Ovary (tissue), 9 donors: Measurements from ENCODE around the gene FBXL13. TPM values are rescaled to one million over a fixed set of nuclear protein-coding genes. Genes with fewer than 3 reads are reported as not detected.
"Not testable (repeated sequence)": the region's sequence is repeated elsewhere in the genome, so short reads cannot be mapped to it uniquely, and the experiment has no call there.

ENCODE experiments used
- DNase-seq, 5 donors: peaks; one replicate each; pipeline ENCODE4 v3.0.0-alpha.2; 2019 to 2020
- H3K27ac ChIP-seq, 2 donors: fragments of 200-600 bp; one replicate each; pipeline versions ENCODE4 v1.5.1 to v1.8.0; 2019 to 2022
- H3K27me3 ChIP-seq: fragments of 200-600 bp; one replicate; pipeline ENCODE4 v1.8.0; 2022
- H3K36me3 ChIP-seq: fragments of 200-600 bp; sonication (generic); one replicate; pipeline ENCODE4 v1.5.1; 2019
- H3K4me1 ChIP-seq: one replicate; pipeline ENCODE4 v1.8.1; 2013; ENCODE audit warnings: mild to moderate bottlenecking, moderate library complexity; ENCODE audit not compliant: insufficient read depth
- H3K4me3 ChIP-seq: fragments of 200-600 bp; sonication (generic); one replicate; pipeline ENCODE4 v1.5.1; 2017
- H3K9me3 ChIP-seq, 2 donors: fragments of 200-600 bp in 1 of 2; sonication (generic) in 1 of 2; one replicate each; pipeline versions ENCODE4 v1.5.1 to v1.8.1; 2013 to 2019; ENCODE audit warnings: mild to moderate bottlenecking in 1 of 2, moderate library complexity in 1 of 2
- CTCF ChIP-seq, 3 donors: fragments of 450-650 bp in 2 of 3; fragments of 200-600 bp in 1 of 3; IDR thresholded peaks; one replicate each; pipeline versions ENCODE4 v1.5.1 to v1.8.0; 2016 to 2022; ENCODE audit warnings: antibody characterized with exemption in 3 of 3, mild to moderate bottlenecking in 1 of 3
- EP300 ChIP-seq: sonication (generic); formaldehyde crosslinking; IDR thresholded peaks from one replicate; pipeline ENCODE4 v1.6.1; 2017; ENCODE audit warnings: antibody characterized with exemption
- POLR2A ChIP-seq: fragments of 450-650 bp; IDR thresholded peaks from one replicate; pipeline ENCODE4 v1.6.1; 2017; ENCODE audit warnings: antibody characterized with exemption, mild to moderate bottlenecking, moderate library complexity
- WGBS, 3 donors: extraction: QIAGEN DNeasy Blood & Tissue Kit in 1 of 3; methylation state at CpG; one replicate each; pipeline versions ENCODE4 v1.1.5 to v1.1.7; 2013 to 2017; 5-methylcytosine and 5-hydroxymethylcytosine counted together
- intact Hi-C, 4 donors: fragments of 100-400 bp; cut with DNase I; formaldehyde crosslinking; loops; one replicate each; pipeline versions ENCODE4 v1.11.0 to v1.15.1; 2022 to 2023
- polyA plus RNA-seq, 2 donors: library from polyadenylated mRNA; stranded (reverse); fragments of 200-250 nt in 1 of 2; fragments of 350-450 nt in 1 of 2; fragmentation: Illumina TruSeq in 1 of 2; extraction: RNeasy Lipid Tissue Mini Kit (QIAGEN cat#74804) in 1 of 2; gene quantifications; one replicate each; pipeline ENCODE4 v1.2.3, GENCODE V29; 2013 to 2014
- total RNA-seq, 7 donors: library from RNA; depleted of rRNA in 2 of 7; stranded (reverse); fragments of >200 nt in 2 of 7; fragmentation: NEBNext Ultra II Directional in 3 of 7; extraction: Animal tissue kit (Norgen Biotek cat#: 25700) in 3 of 7; gene quantifications; one replicate each; pipeline versions ENCODE4 v1.1.0 to v1.2.4, GENCODE V29; 2016 to 2023
- donor health status: DM: no; HTN: no; CAD: no; lungs with moderate emphysema.
- donor health status: DM: no; HTN: no; CAD: no.
- donor health status: Bipolar disorder and iron deficiency.
- donor health status: DM: yes; HTN: yes; CAD: no.
- donor health status: DM: no; HTN: no; CAD: no.
- donor health status: DM: yes; HTN: yes; CAD: no.

Gene FBXL13
- total and polyA plus RNA-seq, 9 donors = 1.1 to 13.3 (median 6.0) TPM

DNA sequence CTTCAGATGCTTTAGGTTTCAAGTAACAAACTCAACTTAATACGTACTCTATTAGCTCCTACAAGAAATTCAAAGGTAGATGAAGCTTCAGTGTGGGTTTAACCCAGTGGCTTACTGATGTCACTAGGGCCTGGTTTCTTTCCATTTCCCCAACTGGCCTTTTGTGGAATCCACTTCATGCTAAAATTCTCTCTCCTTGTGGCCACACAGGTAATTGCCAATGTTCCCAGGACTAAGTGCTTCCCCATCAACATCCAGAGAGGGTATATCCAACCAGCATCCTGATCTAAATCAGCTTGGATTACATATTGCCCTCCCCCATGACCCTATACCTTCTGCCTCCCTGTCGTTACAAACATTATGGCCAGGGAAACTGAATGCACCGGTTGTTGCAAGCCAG, 10.7 kb downstream of the FBXL13 start:
- no peak for DNase-seq
- no peak overlapping the region for H3K4me3 ChIP-seq
- peaks cover 3% of the 10 kb centered on the region for H3K4me1 ChIP-seq
- H3K27ac ChIP-seq = no peak overlapping the region
- intact Hi-C loops = loop anchor here in 2 of 4 donors (5.0 to 10.0 kb wide), 2 partner anchors 299 to 307 kb away; no protein-coding TSS in a partner anchor
- no peaks in the 10 kb centered on the region for H3K36me3 ChIP-seq
- 92 to 96% (median 93%) methylated on average over 3 of the region's 3 CpGs for WGBS, 3 donors
- no peaks in the 10 kb centered on the region for H3K9me3 ChIP-seq
- TF ChIP-seq EP300 (no peak), POLR2A (no peak), CTCF (IDR thresholded peaks at IDR 0.05) (no peak)
- no peaks in the 10 kb centered on the region for H3K27me3 ChIP-seq

DNA sequence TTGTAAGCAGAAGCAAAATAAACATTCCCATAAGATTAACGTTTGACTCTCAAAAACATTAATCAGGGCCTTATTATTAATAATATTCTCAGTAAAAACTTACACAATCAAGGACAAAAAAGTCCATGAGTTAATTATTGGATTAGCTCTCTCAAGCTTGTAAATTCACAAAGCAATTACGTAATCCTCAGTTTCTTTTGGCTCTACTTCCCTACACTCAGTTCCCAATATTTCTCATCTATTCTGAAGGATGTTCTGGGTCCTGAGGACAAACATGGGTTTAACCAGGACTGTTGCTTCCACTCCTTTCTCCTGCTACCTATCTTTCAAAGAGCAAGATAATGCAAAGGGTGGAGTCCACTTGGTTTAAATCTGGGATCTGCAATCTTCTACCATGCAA, 15.1 kb downstream of the FBXL13 start:
- no peaks in the 10 kb centered on the region for H3K27me3 ChIP-seq

GRCh38 chr7:103058122-103058521, 16.5 kb downstream of the FBXL13 start:
- Histone ChIP-seq H3K4me3 (no peak overlapping the region), H3K27me3 (no peaks in the 10 kb centered on the region), H3K4me1 (peaks cover 3% of the 10 kb centered on the region), H3K27ac (no peak overlapping the region), H3K9me3 (no peaks in the 10 kb centered on the region), H3K36me3 (no peaks in the 10 kb centered on the region)
- intact Hi-C loops = loop anchor here in 1 of 4 donors (10.0 kb wide), 1 partner anchor 143 kb away; the partner anchor contains the start of gene LRRC17
- TF ChIP-seq EP300 = no peak
- no peak for TF ChIP-seq CTCF (IDR thresholded peaks at IDR 0.05)
- no peak for TF ChIP-seq POLR2A
- DNase-seq = no peak

More for the DNA sequence above, 15.1 kb downstream of the FBXL13 start:
- no peak overlapping the region for H3K27ac ChIP-seq
- no peak overlapping the region for H3K4me3 ChIP-seq
- H3K36me3 ChIP-seq = no peaks in the 10 kb centered on the region
- intact Hi-C loops = loop anchor here in 1 of 4 donors (10.0 kb wide), 1 partner anchor 145 kb away; the partner anchor contains the start of gene LRRC17
- no peak for DNase-seq
- no peaks in the 10 kb centered on the region for H3K9me3 ChIP-seq
- TF ChIP-seq CTCF (IDR thresholded peaks at IDR 0.05) = no peak
- TF ChIP-seq EP300 = no peak
- TF ChIP-seq POLR2A = no peak
- H3K4me1 ChIP-seq = peaks cover 3% of the 10 kb centered on the region
- 24 to 34% (median 27%) methylated on average over 2 of the region's 2 CpGs for WGBS, 3 donors

- DNase-seq, H3K9me3 ChIP-seq, H3K36me3 ChIP-seq, H3K4me1 ChIP-seq, H3K27me3 ChIP-seq, H3K27ac ChIP-seq, H3K4me3 ChIP-seq: not testable (repeated sequence)
- 95 to 100% (median 97%) methylated on average over 1 of the region's 1 CpG for WGBS, 3 donors
- intact Hi-C loops = loop anchor here in 1 of 4 donors (10.0 kb wide), 1 partner anchor 141 kb away; the partner anchor contains the start of gene LRRC17
Measured at GRCh38 chr7:103056006-103056405, 18.6 kb downstream of the FBXL13 start.

DNA sequence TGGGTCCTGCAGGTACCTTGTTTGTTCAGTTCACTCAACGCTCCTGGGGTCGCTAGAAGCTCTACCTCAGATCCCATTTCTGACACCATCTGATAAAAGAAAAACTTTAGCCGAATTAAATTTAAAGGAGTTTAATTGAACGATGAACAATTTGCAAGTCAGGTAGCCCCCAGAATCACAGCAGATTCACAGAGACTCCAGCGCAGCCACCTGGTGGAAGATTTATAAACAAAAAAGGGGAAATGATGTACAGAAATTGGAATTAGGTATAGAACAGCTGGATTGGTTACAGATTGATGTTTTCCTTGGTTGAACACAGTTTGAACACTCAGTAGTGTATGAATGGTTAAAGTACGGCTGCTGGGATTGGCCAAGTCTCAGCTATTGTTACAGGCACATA, 23.1 kb downstream of the FBXL13 start:
- 89 to 91% (median 90%) methylated on average over 6 of the region's 6 CpGs for WGBS, 3 donors
- Histone ChIP-seq H3K36me3 (no peaks in the 10 kb centered on the region), H3K27ac (no peak overlapping the region), H3K27me3 (no peaks in the 10 kb centered on the region), H3K4me3 (no peak overlapping the region), H3K4me1 (no peaks in the 10 kb centered on the region), H3K9me3 (no peaks in the 10 kb centered on the region)
- TF ChIP-seq EP300 (no peak), POLR2A (no peak), CTCF (IDR thresholded peaks at IDR 0.05) (no peak)
- no peak for DNase-seq
- intact Hi-C loops = loop anchor here in 1 of 4 donors (10.0 kb wide), 1 partner anchor 137 kb away; the partner anchor contains the start of gene LRRC17
